ENCODE results near the gene TEKTIP1. TPM values are rescaled to one million over a fixed set of nuclear protein-coding genes. Genes with fewer than 3 reads are reported as not detected.
A peak's percentile ranks its signal among the peaks of the same experiment; 100 is the strongest.

The TEKTIP1 gene
- total RNA-seq, 1 experiment from 2014 or later, result 1.3 TPM

DNA sequence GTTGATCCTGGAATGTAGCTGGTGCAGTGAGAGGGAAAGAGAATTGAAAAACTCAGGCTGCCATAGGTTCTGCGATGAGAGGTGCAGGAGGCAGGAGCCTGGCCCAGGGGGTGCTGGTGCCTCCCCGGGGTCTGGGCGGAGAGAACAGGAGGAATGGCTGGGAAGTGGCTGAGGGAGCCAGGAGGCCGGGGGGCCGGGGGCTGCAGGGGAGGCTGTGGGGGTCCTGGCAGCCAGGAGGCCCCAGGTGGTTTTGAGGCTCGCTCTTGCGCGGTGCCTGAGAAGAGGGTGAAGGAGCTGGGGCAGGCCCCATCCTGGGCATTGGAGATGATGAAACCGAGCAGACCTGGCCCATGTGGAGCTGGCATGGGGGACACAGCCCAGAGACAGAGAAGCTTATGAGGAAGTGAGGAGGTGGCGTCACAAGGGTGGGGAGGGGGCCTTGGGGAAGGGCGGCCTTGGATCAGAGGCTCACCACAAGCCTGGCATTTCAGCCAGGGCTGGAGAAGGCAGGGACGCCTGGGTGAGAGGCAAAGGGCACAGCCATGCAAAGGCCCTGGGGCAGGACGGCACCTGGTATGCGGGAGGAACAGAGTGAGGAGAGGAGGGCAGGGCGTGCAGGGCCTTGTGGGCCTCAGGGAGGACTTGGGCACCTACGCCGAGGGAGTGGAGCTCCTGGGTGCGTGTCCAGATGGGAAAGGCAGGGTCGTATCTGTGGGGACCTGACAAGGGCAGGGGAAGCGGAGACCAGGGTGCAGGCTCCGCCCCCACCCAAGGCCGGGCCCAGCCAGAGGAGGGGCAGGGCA is 1.3 kb upstream of the TEKTIP1 start:
- peaks cover 13 to 47% (median 45%) of the 10 kb centered on the region in 3 experiments; a peak in 6 of 7 replicates for H3K36me3 Mint-ChIP-seq (ENCODE audit: insufficient read depth in 1 of 3, low read depth in 3 of 3)
- no peak overlapping the region for H2BK120ac ChIP-seq (ENCODE audit: low read depth, low read length, poor library complexity, severe bottlenecking)
- no peak overlapping the region for H3K23ac ChIP-seq (ENCODE audit: insufficient read length, low read depth, low read length)
- H3K79me2 ChIP-seq (ENCODE audit: insufficient read depth, low read length), result no peaks in the 10 kb centered on the region
- H2BK15ac ChIP-seq (ENCODE audit: low read depth, low read length), result no peak overlapping the region
- H3K79me1 ChIP-seq (ENCODE audit: insufficient read depth, low read depth, low read length, poor library complexity, severe bottlenecking), result no peaks in the 10 kb centered on the region
- WGBS (ENCODE audit: extremely low coverage, insufficient read length, low lambda C conversion rate), result no CpG with 5 or more reads among the region's 22 CpGs
- H4K5ac ChIP-seq (ENCODE audit: insufficient read length, low read depth, low read length), result no peak overlapping the region
- H4K20me1 ChIP-seq (ENCODE audit: control insufficient read depth, insufficient read depth, insufficient read length), result no peaks in the 10 kb centered on the region
- H3K27me3 ChIP-seq (ENCODE audit: insufficient read depth, low read length), result no peaks in the 10 kb centered on the region
- H2AK5ac ChIP-seq (ENCODE audit: insufficient read length, low read length), result no peak overlapping the region
- no peaks in the 10 kb centered on the region for H3K9me3 ChIP-seq (ENCODE audit: control insufficient read depth, low read depth, low read length)
- TF ChIP-seq, protein P1, sequence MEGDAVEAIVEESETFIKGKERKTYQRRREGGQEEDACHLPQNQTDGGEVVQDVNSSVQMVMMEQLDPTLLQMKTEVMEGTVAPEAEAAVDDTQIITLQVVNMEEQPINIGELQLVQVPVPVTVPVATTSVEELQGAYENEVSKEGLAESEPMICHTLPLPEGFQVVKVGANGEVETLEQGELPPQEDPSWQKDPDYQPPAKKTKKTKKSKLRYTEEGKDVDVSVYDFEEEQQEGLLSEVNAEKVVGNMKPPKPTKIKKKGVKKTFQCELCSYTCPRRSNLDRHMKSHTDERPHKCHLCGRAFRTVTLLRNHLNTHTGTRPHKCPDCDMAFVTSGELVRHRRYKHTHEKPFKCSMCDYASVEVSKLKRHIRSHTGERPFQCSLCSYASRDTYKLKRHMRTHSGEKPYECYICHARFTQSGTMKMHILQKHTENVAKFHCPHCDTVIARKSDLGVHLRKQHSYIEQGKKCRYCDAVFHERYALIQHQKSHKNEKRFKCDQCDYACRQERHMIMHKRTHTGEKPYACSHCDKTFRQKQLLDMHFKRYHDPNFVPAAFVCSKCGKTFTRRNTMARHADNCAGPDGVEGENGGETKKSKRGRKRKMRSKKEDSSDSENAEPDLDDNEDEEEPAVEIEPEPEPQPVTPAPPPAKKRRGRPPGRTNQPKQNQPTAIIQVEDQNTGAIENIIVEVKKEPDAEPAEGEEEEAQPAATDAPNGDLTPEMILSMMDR (conservative IDR thresholded peaks at IDR 0.05), result no peak
- peaks cover 6 to 14% of the 10 kb centered on the region in 2 experiments; a peak in 3 of 4 replicates for H3K4me1 Mint-ChIP-seq
- no peak overlapping the region for H3K27ac ChIP-seq (ENCODE audit: insufficient read length, low read depth, low read length)
- no peak overlapping the region for H4K8ac ChIP-seq (replicated peaks; ENCODE audit: insufficient read length, low read depth, low read length)
- no peak overlapping the region for H3K4ac ChIP-seq (ENCODE audit: low read depth, low read length)
- no peak overlapping the region for H2BK12ac ChIP-seq (ENCODE audit: insufficient read length, low read depth, low read length)
- H3K4me2 ChIP-seq (ENCODE audit: insufficient read depth, insufficient read length, low read length), result no peak overlapping the region
- H3T11ph ChIP-seq (ENCODE audit: low read length), result no peak overlapping the region
- no peak overlapping the region for H4K91ac ChIP-seq (ENCODE audit: insufficient read length, low read depth, low read length)
- DNase-seq, result no peak
- H3K27ac Mint-ChIP-seq, result 0 out of 7 replicates have a peak overlapping the region, but pooled peaks of 1 of the 3 experiments have one; percentile 64
- H2AFZ ChIP-seq (ENCODE audit: low read length), result no peak overlapping the region
- H3K18ac ChIP-seq (ENCODE audit: insufficient read length, low read depth, low read length), result no peak overlapping the region
- H3K27me3 Mint-ChIP-seq (ENCODE audit: low read depth), result no peaks in the 10 kb centered on the region; the same call in 1 of the 2 replicates
- H3K4me1 ChIP-seq (ENCODE audit: insufficient read depth, low read length), result no peaks in the 10 kb centered on the region
- H3K23me2 ChIP-seq (ENCODE audit: insufficient read length, low read depth, low read length, poor library complexity, severe bottlenecking), result no peaks in the 10 kb centered on the region
- H2BK20ac ChIP-seq (ENCODE audit: low read depth, low read length, poor library complexity, severe bottlenecking), result no peak overlapping the region
- no peak overlapping the region for H3K9ac ChIP-seq (ENCODE audit: extremely low read depth, insufficient read length, low read length)
- H3K14ac ChIP-seq (ENCODE audit: insufficient read depth, low read length), result no peak overlapping the region
- H3K56ac ChIP-seq (ENCODE audit: insufficient read length, low read depth, low read length), result no peak overlapping the region
- H3K4me3 Mint-ChIP-seq, result no peak overlapping the region
- no peak overlapping the region for H2BK5ac ChIP-seq (ENCODE audit: insufficient read length, low read length)
- H3K9me3 Mint-ChIP-seq, result no peaks in the 10 kb centered on the region
